GM12878 (cell line): Measurements from ENCODE around the gene GPATCH11. TPM values are rescaled to one million over a fixed set of nuclear protein-coding genes. Genes with fewer than 3 reads are reported as not detected.

Experiments
- CBX5 ChIP-seq: sonication (generic); IDR thresholded peaks from 2 replicates; pipeline ENCODE4 v1.6.1; 2016; ENCODE audit warnings: low read depth, moderate library complexity, mild to moderate bottlenecking, inconsistent platforms
- CHD2 ChIP-seq: IDR thresholded peaks from 2 replicates; pipeline ENCODE4 v1.6.1; 2011; ENCODE audit warnings: low read depth, low read length, improper control_type of control experiment, borderline replicate concordance
- FOXM1 ChIP-seq: IDR thresholded peaks from 2 replicates; pipeline ENCODE4 v1.6.1; 2012; ENCODE audit warnings: low read depth, mild to moderate bottlenecking, inconsistent platforms, low read length, moderate library complexity
- HDAC2 ChIP-seq: fragments of 200-600 bp; sonication (generic); IDR thresholded peaks from 2 replicates; pipeline ENCODE4 v1.6.1; 2017
- LARP7 ChIP-seq: fragments of 450-650 bp; IDR thresholded peaks from 2 replicates; pipeline ENCODE4 v1.6.1; 2017; ENCODE audit warnings: mild to moderate bottlenecking
- MEF2A ChIP-seq: IDR thresholded peaks from 2 replicates; pipeline ENCODE4 v1.6.1; 2011; ENCODE audit warnings: low read depth, mild to moderate bottlenecking, low read length, moderate library complexity; ENCODE audit not compliant: insufficient read depth
- MEF2B ChIP-seq: fragments of 450-650 bp; IDR thresholded peaks from 2 replicates; pipeline ENCODE4 v1.6.1; 2018; ENCODE audit warnings: mild to moderate bottlenecking, moderate library complexity; ENCODE audit not compliant: partially characterized antibody, poor library complexity, severe bottlenecking
- NBN ChIP-seq: fragments of 450-650 bp; IDR thresholded peaks from 2 replicates; pipeline ENCODE4 v1.6.1; 2016
- NFYA ChIP-seq: IDR thresholded peaks from 2 replicates; pipeline ENCODE4 v1.6.1; 2011; ENCODE audit warnings: low read depth, mild to moderate bottlenecking, low read length, improper control_type of control experiment, borderline replicate concordance
- RB1 ChIP-seq: fragments of 450-650 bp; formaldehyde crosslinking; IDR thresholded peaks from 2 replicates; pipeline ENCODE4 v1.6.1; 2017; ENCODE audit warnings: mild to moderate bottlenecking, borderline replicate concordance
- WRNIP1 ChIP-seq: IDR thresholded peaks from 2 replicates; pipeline ENCODE4 v1.6.1; 2011; ENCODE audit warnings: low read depth, low read length, improper control_type of control experiment, borderline replicate concordance
- ZNF384 ChIP-seq: IDR thresholded peaks from 2 replicates; pipeline ENCODE4 v1.6.1; 2012; ENCODE audit warnings: low read depth, mild to moderate bottlenecking, low read length, improper control_type of control experiment, borderline replicate concordance
- polyA plus RNA-seq, 11 experiments: library from polyadenylated mRNA; depleted of rRNA in 4 of 11; unstranded in 6 of 11; stranded (reverse) in 5 of 11; fragments of >200 nt; fragmentation: Nextera tagmentation in 4 of 11; fragmentation: Illumina TruSeq in 1 of 11; extraction: Ambion mirVana in 4 of 11; extraction: Trizol in 1 of 11; gene quantifications; 1 replicate in 1 of 11; 2 replicates in 10 of 11; pipeline versions ENCODE4 v1.2.1 to v1.2.3, GENCODE V29; 2011 to 2016; ENCODE audit warnings: inconsistent platforms in 2 of 11, missing spikeins in 2 of 11, low read depth in 1 of 11
- total RNA-seq, 4 experiments: library from RNA; depleted of rRNA in 3 of 4; stranded (reverse); fragments of >200 nt in 3 of 4; fragmentation: Illumina TruSeq in 1 of 4; extraction: Trizol in 1 of 4; gene quantifications; 2 replicates each; pipeline versions ENCODE4 v1.2.1 to v1.2.3, GENCODE V29; 2013 to 2021
- TF ChIP-seq, protein P1 (sequence below), 3 experiments: IDR thresholded peaks in 2 of 3; conservative IDR thresholded peaks in 1 of 3; 2 replicates each; pipeline ENCODE4 v1.5.1; 2011; ENCODE audit warnings: low read depth in 3 of 3, low read length in 3 of 3, mild to moderate bottlenecking in 3 of 3, control low read depth in 2 of 3, moderate library complexity in 2 of 3, inconsistent platforms in 1 of 3, mixed read lengths in 1 of 3; ENCODE audit not compliant: control insufficient read depth in 2 of 3, insufficient read depth in 1 of 3; ENCODE audit errors: extremely low read depth in 1 of 3
- TF ChIP-seq, protein P2 (sequence below): fragments of 450-650 bp; formaldehyde crosslinking; IDR thresholded peaks from 2 replicates; pipeline ENCODE4 v1.4.0; 2022; ENCODE audit warnings: mild to moderate bottlenecking, moderate library complexity
- TF ChIP-seq, protein P3 (sequence below): IDR thresholded peaks from 2 replicates; pipeline ENCODE4 v1.6.1; 2012; ENCODE audit warnings: low read length, inconsistent platforms
- TF ChIP-seq, protein P4 (sequence below): fragments of 450-650 bp; IDR thresholded peaks from 2 replicates; pipeline ENCODE4 v1.6.1; 2018; ENCODE audit warnings: mild to moderate bottlenecking, low read depth, moderate library complexity; ENCODE audit not compliant: partially characterized antibody
- TF ChIP-seq, protein P5 (sequence below): IDR thresholded peaks from 2 replicates; pipeline ENCODE4 v1.6.1; 2011; ENCODE audit warnings: mild to moderate bottlenecking, low read depth, low read length, moderate library complexity; ENCODE audit not compliant: insufficient replicate concordance
- TF ChIP-seq, protein P6 (sequence below): IDR thresholded peaks from 2 replicates; pipeline ENCODE4 v1.6.1; 2011; ENCODE audit warnings: borderline replicate concordance, low read depth, mild to moderate bottlenecking, moderate library complexity, mixed read lengths, low read length; ENCODE audit not compliant: insufficient read depth; ENCODE audit errors: extremely low read length

GPATCH11 gene
- total and polyA plus RNA-seq, 10 of the 15 experiments (the other 5 are each of a cell fraction or from before 2014, with no cell fraction given) = 11.5 to 31.8 (median 16.5) TPM

DNA sequence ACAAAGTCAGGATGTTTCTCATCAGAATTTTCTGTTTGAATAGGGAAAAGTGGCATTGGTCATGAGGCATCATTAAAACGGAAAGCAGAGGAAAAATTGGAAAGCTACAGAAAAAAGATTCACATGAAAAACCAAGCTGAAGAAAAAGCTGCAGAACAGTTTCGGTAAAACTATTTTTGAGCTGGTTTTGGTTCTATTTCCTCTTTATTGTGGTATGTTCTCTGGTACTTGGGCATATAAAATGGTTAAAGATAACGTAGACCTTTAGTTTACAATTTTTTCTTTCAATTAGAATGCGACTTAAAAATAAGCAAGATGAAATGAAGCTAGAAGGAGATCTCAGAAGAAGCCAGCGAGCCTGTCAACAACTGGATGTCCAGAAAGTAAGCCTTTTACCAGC is 7.6 kb downstream of the GPATCH11 start (continued):
- TF ChIP-seq, protein P1, sequence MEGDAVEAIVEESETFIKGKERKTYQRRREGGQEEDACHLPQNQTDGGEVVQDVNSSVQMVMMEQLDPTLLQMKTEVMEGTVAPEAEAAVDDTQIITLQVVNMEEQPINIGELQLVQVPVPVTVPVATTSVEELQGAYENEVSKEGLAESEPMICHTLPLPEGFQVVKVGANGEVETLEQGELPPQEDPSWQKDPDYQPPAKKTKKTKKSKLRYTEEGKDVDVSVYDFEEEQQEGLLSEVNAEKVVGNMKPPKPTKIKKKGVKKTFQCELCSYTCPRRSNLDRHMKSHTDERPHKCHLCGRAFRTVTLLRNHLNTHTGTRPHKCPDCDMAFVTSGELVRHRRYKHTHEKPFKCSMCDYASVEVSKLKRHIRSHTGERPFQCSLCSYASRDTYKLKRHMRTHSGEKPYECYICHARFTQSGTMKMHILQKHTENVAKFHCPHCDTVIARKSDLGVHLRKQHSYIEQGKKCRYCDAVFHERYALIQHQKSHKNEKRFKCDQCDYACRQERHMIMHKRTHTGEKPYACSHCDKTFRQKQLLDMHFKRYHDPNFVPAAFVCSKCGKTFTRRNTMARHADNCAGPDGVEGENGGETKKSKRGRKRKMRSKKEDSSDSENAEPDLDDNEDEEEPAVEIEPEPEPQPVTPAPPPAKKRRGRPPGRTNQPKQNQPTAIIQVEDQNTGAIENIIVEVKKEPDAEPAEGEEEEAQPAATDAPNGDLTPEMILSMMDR (IDR thresholded peaks at IDR 0.05 in 2 of 3, conservative IDR thresholded peaks at IDR 0.05 in 1 of 3; ENCODE audit: control insufficient read depth in 2 of 3, extremely low read depth in 1 of 3, insufficient read depth in 1 of 3, low read depth in 3 of 3, low read length in 3 of 3) = no peak
- TF ChIP-seq CHD2 (no peak), NFYA (no peak), WRNIP1 (no peak), HDAC2 (no peak), CBX5 (0 out of 2 replicates have a peak, but pooled peaks have one; percentile 58), FOXM1 (peak; percentile 85), MEF2A (peak; percentile 95), ZNF384 (0 out of 2 replicates have a peak, but pooled peaks have one; percentile 28), LARP7 (no peak), MEF2B (peak; percentile 94), NBN (0 out of 2 replicates have a peak, but pooled peaks have one; percentile 23), RB1 (no peak)
- TF ChIP-seq, protein P2, sequence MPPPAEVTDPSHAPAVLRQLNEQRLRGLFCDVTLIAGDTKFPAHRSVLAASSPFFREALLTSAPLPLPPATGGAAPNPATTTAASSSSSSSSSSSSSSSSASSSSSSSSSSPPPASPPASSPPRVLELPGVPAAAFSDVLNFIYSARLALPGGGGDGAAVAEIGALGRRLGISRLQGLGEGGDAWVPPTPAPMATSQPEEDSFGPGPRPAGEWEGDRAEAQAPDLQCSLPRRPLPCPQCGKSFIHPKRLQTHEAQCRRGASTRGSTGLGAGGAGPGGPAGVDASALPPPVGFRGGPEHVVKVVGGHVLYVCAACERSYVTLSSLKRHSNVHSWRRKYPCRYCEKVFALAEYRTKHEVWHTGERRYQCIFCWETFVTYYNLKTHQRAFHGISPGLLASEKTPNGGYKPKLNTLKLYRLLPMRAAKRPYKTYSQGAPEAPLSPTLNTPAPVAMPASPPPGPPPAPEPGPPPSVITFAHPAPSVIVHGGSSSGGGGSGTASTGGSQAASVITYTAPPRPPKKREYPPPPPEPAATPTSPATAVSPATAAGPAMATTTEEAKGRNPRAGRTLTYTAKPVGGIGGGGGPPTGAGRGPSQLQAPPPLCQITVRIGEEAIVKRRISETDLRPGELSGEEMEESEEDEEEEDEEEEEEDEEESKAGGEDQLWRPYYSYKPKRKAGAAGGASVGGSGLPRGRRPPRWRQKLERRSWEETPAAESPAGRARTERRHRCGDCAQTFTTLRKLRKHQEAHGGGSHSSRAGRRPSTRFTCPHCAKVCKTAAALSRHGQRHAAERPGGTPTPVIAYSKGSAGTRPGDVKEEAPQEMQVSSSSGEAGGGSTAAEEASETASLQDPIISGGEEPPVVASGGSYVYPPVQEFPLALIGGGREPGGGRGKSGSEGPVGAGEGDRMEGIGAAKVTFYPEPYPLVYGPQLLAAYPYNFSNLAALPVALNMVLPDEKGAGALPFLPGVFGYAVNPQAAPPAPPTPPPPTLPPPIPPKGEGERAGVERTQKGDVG (CRISPR knock-in tag) = no peak
- TF ChIP-seq, protein P3, sequence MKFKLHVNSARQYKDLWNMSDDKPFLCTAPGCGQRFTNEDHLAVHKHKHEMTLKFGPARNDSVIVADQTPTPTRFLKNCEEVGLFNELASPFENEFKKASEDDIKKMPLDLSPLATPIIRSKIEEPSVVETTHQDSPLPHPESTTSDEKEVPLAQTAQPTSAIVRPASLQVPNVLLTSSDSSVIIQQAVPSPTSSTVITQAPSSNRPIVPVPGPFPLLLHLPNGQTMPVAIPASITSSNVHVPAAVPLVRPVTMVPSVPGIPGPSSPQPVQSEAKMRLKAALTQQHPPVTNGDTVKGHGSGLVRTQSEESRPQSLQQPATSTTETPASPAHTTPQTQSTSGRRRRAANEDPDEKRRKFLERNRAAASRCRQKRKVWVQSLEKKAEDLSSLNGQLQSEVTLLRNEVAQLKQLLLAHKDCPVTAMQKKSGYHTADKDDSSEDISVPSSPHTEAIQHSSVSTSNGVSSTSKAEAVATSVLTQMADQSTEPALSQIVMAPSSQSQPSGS = peak; percentile 76; the same call in 1 of the 2 replicates
- TF ChIP-seq, protein P4, sequence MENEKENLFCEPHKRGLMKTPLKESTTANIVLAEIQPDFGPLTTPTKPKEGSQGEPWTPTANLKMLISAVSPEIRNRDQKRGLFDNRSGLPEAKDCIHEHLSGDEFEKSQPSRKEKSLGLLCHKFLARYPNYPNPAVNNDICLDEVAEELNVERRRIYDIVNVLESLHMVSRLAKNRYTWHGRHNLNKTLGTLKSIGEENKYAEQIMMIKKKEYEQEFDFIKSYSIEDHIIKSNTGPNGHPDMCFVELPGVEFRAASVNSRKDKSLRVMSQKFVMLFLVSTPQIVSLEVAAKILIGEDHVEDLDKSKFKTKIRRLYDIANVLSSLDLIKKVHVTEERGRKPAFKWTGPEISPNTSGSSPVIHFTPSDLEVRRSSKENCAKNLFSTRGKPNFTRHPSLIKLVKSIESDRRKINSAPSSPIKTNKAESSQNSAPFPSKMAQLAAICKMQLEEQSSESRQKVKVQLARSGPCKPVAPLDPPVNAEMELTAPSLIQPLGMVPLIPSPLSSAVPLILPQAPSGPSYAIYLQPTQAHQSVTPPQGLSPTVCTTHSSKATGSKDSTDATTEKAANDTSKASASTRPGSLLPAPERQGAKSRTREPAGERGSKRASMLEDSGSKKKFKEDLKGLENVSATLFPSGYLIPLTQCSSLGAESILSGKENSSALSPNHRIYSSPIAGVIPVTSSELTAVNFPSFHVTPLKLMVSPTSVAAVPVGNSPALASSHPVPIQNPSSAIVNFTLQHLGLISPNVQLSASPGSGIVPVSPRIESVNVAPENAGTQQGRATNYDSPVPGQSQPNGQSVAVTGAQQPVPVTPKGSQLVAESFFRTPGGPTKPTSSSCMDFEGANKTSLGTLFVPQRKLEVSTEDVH = peak; percentile 23
- TF ChIP-seq, protein P5, sequence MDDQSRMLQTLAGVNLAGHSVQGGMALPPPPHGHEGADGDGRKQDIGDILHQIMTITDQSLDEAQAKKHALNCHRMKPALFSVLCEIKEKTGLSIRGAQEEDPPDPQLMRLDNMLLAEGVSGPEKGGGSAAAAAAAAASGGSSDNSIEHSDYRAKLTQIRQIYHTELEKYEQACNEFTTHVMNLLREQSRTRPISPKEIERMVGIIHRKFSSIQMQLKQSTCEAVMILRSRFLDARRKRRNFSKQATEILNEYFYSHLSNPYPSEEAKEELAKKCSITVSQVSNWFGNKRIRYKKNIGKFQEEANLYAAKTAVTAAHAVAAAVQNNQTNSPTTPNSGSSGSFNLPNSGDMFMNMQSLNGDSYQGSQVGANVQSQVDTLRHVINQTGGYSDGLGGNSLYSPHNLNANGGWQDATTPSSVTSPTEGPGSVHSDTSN = no peak
- TF ChIP-seq, protein P6, sequence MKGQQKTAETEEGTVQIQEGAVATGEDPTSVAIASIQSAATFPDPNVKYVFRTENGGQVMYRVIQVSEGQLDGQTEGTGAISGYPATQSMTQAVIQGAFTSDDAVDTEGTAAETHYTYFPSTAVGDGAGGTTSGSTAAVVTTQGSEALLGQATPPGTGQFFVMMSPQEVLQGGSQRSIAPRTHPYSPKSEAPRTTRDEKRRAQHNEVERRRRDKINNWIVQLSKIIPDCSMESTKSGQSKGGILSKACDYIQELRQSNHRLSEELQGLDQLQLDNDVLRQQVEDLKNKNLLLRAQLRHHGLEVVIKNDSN = no peak
